Mesenchymal stem cell (in vitro differentiated cells and primary cell): ENCODE data around the gene SURF6.
"Not testable (repeated sequence)": the region's sequence is repeated elsewhere in the genome, so short reads cannot be mapped to it uniquely, and the experiment has no call there.

Experiments used
- DNase-seq: peaks from one replicate; pipeline ENCODE4 v3.0.0-alpha.2; 2013
- H2AFZ ChIP-seq: one replicate; pipeline ENCODE4 v1.6.1; 2013; ENCODE audit warnings: low read depth, mild to moderate bottlenecking, control low read depth, inconsistent platforms, low read length, moderate library complexity
- H2AK5ac ChIP-seq: 2 replicates; pipeline ENCODE4 v1.6.1; 2013; ENCODE audit warnings: low read length, moderate library complexity, mild to moderate bottlenecking, inconsistent platforms; ENCODE audit not compliant: severe bottlenecking
- H2BK120ac ChIP-seq: one replicate; pipeline ENCODE4 v1.6.1; 2013; ENCODE audit warnings: low read depth, mild to moderate bottlenecking, inconsistent platforms, low read length, moderate library complexity
- H2BK12ac ChIP-seq, 2 experiments: one replicate each; pipeline ENCODE4 v1.6.1; 2013; ENCODE audit warnings: inconsistent platforms in 2 of 2, low read length in 2 of 2, mild to moderate bottlenecking in 2 of 2, moderate library complexity in 2 of 2, control low read depth in 1 of 2
- H2BK15ac ChIP-seq: one replicate; pipeline ENCODE4 v1.6.1; 2013; ENCODE audit warnings: mild to moderate bottlenecking, low read depth, inconsistent platforms; ENCODE audit not compliant: poor library complexity, severe bottlenecking
- H2BK5ac ChIP-seq: 2 replicates; pipeline ENCODE4 v1.6.1; 2013; ENCODE audit warnings: low read depth, mild to moderate bottlenecking, low read length, control low read depth, inconsistent platforms; ENCODE audit not compliant: poor library complexity, severe bottlenecking
- H3K14ac ChIP-seq, 2 experiments: one replicate each; pipeline ENCODE4 v1.6.1; 2013; ENCODE audit warnings: inconsistent platforms in 2 of 2, low read length in 2 of 2, control low read depth in 1 of 2, mild to moderate bottlenecking in 1 of 2, moderate library complexity in 1 of 2
- H3K18ac ChIP-seq, 2 experiments: one replicate each; pipeline ENCODE4 v1.6.1; 2013; ENCODE audit warnings: inconsistent platforms in 2 of 2, low read length in 2 of 2, control low read depth in 1 of 2, low read depth in 1 of 2, mild to moderate bottlenecking in 1 of 2
- H3K23ac ChIP-seq, 2 experiments: one replicate each; pipeline ENCODE4 v1.6.1; 2013; ENCODE audit warnings: inconsistent platforms in 2 of 2, low read length in 2 of 2, mild to moderate bottlenecking in 2 of 2, moderate library complexity in 2 of 2, control low read depth in 1 of 2
- H3K27ac ChIP-seq: 2 replicates; pipeline ENCODE4 v1.5.1; 2013; ENCODE audit warnings: mild to moderate bottlenecking, moderate library complexity, low read length, control low read depth, inconsistent platforms; ENCODE audit not compliant: poor library complexity, severe bottlenecking
- H3K27me3 ChIP-seq, 2 experiments: 2 replicates each; pipeline versions ENCODE4 v1.6.1 to v1.7.0; 2013; ENCODE audit warnings: low read length in 2 of 2, mild to moderate bottlenecking in 2 of 2, moderate library complexity in 2 of 2, control low read depth in 1 of 2, inconsistent platforms in 1 of 2; ENCODE audit not compliant: control insufficient read depth in 1 of 2, insufficient read depth in 1 of 2
- H3K36me3 ChIP-seq, 2 experiments: 2 replicates each; pipeline versions ENCODE4 v1.6.1 to v1.7.0; 2013; ENCODE audit warnings: low read length in 2 of 2, control low read depth in 1 of 2, inconsistent platforms in 1 of 2, low read depth in 1 of 2, mild to moderate bottlenecking in 1 of 2; ENCODE audit not compliant: insufficient read depth in 2 of 2, control insufficient read depth in 1 of 2
- H3K4ac ChIP-seq, 2 experiments: one replicate each; pipeline ENCODE4 v1.6.1; 2013; ENCODE audit warnings: inconsistent platforms in 2 of 2, low read length in 2 of 2, mild to moderate bottlenecking in 2 of 2, moderate library complexity in 2 of 2, control low read depth in 1 of 2, low read depth in 1 of 2
- H3K4me1 ChIP-seq: 2 replicates; pipeline ENCODE4 v1.6.1; 2013; ENCODE audit warnings: low read depth, low read length, control low read depth; ENCODE audit not compliant: control insufficient read depth, insufficient read depth
- H3K4me2 ChIP-seq: 2 replicates; pipeline ENCODE4 v1.6.1; 2013; ENCODE audit warnings: low read length, mild to moderate bottlenecking, inconsistent platforms; ENCODE audit not compliant: poor library complexity, severe bottlenecking
- H3K4me3 ChIP-seq, 2 experiments: 2 replicates each; pipeline versions ENCODE4 v1.5.1 to v1.7.0; 2013; ENCODE audit warnings: low read length in 2 of 2, mild to moderate bottlenecking in 2 of 2, control low read depth in 1 of 2, low read depth in 1 of 2; ENCODE audit not compliant: insufficient read depth in 1 of 2
- H3K79me1 ChIP-seq: replicated peaks from 2 replicates; pipeline ENCODE4 v1.6.1; 2013; ENCODE audit warnings: mild to moderate bottlenecking, control low read depth, low read length, inconsistent platforms; ENCODE audit not compliant: poor library complexity, severe bottlenecking
- H3K9ac ChIP-seq: 2 replicates; pipeline ENCODE4 v1.7.0; 2013; ENCODE audit warnings: mild to moderate bottlenecking, low read length, moderate library complexity
- H3K9me3 ChIP-seq: 2 replicates; pipeline ENCODE4 v1.7.0; 2013; ENCODE audit warnings: mild to moderate bottlenecking, low read length; ENCODE audit not compliant: control insufficient read depth
- H4K8ac ChIP-seq: one replicate; pipeline ENCODE4 v1.6.1; 2013; ENCODE audit warnings: inconsistent platforms, mild to moderate bottlenecking, low read length, moderate library complexity
- H4K91ac ChIP-seq: one replicate; pipeline ENCODE4 v1.6.1; 2013; ENCODE audit warnings: mild to moderate bottlenecking, low read length, inconsistent platforms
- WGBS: methylation state at CpG from one replicate; pipeline ENCODE4 v1.1.7; 2013; ENCODE audit warnings: mixed read lengths; 5-methylcytosine and 5-hydroxymethylcytosine counted together

The SURF6 gene

DNA sequence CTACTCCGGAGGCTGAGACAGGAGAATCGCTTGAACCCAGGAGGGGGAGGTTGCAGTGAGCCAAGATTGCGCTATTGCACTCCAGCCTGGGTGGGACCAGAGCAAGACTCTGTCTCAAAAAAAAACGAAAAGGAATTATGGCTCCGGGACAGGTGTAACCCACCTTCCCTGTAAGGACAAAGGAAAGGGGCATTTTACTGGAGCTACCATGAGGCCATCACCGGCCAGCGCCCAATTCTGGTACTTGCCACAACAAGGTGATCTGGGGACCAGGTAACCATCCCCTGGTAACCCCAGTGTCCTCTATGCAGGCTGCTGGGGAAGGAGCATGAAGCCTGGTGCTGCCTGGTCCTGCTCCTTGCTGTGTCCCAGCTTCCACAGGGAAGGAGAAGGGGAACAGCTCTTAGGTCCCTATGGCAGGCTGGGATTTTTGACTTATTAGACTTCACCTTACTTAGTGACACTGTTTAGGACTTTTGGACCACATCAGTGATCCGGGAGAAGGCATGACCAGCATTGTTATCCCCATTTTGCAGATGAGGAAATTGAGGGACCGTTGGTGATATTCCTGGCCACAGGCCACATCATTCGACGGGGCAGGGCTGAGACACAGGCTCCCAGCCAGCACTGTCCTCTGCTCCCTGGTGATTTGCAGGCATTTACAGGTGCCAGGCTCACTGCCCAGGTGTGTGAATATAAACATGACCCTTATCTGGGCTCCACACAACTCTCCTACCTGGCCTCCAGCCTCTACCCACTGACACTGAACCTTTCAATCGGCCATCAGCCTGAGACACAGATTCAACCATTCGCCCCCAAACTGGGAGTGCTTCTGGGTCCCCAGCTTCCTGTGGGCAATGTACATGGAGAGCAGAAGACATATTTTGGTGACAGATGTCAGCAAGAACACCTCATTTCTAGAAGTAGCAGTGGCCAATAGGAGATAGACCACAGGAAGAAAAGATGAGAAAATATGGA, 34.4 kb downstream of the SURF6 start:
- H2BK5ac ChIP-seq = no peak overlapping the region
- H2AFZ ChIP-seq = no peak overlapping the region
- no peak overlapping the region for H3K14ac ChIP-seq
- H2BK15ac ChIP-seq = no peak overlapping the region
- H3K18ac ChIP-seq = no peak overlapping the region
- no peak for DNase-seq
- no peak overlapping the region for H3K4me2 ChIP-seq
- H3K4ac ChIP-seq = no peak overlapping the region
- H2BK12ac ChIP-seq = no peak overlapping the region
- H3K79me1 ChIP-seq = no peaks in the 10 kb centered on the region
- H3K9me3 ChIP-seq = no peaks in the 10 kb centered on the region
- H3K36me3 ChIP-seq = no peaks in the 10 kb centered on the region
- peaks cover 9% of the 10 kb centered on the region for H3K4me1 ChIP-seq
- no peak overlapping the region for H3K4me3 ChIP-seq
- no peak overlapping the region for H2BK120ac ChIP-seq
- peaks cover 6 to 58% of the 10 kb centered on the region in 2 experiments for H3K27me3 ChIP-seq
- H3K27ac ChIP-seq = no peak overlapping the region
- H4K8ac ChIP-seq = no peak overlapping the region
- H3K9ac ChIP-seq = no peak overlapping the region
- H2AK5ac ChIP-seq = no peak overlapping the region
- 87% methylated on average over 13 of the region's 13 CpGs for WGBS
- H4K91ac ChIP-seq = no peak overlapping the region
- no peak overlapping the region for H3K23ac ChIP-seq

- H3K14ac ChIP-seq, H3K79me1 ChIP-seq, H2AK5ac ChIP-seq, H3K4ac ChIP-seq, H3K36me3 ChIP-seq, DNase-seq, H3K9me3 ChIP-seq, H3K4me2 ChIP-seq, H3K18ac ChIP-seq, H3K9ac ChIP-seq, H3K23ac ChIP-seq, H3K27ac ChIP-seq, H3K4me3 ChIP-seq, H3K4me1 ChIP-seq, H2BK15ac ChIP-seq, H2BK120ac ChIP-seq, H2AFZ ChIP-seq, H2BK12ac ChIP-seq, H4K91ac ChIP-seq, H4K8ac ChIP-seq, H2BK5ac ChIP-seq: not testable (repeated sequence)
- peaks cover 6 to 52% of the 10 kb centered on the region in 2 experiments for H3K27me3 ChIP-seq
- 91% methylated on average over 16 of the region's 16 CpGs for WGBS
Observed at GRCh38 chr9:133299996-133300395, 36.0 kb downstream of the SURF6 start.

DNA sequence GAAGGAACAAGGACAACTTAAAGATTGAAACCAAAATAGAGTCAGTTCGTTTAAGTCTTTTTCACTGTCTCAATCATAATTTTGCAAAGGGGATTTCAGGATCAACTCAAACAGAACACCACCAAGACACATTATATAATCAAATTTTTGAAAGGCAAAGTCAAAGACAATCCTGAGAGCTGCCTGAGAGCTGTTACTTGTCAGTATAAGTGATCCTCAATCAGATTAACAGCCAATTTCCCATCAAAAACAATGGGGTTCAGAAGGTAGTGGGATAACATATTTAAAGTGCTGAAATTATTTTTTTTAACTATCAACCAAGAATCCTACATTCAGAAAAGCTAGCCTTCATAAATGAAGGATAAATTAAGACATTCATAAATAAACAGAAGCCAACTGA, 41.7 kb downstream of the SURF6 start:
- Histone ChIP-seq H2AK5ac (no peak overlapping the region), H4K8ac (no peak overlapping the region), H3K23ac (no peak overlapping the region), H3K18ac (no peak overlapping the region), H3K4me1 (no peaks in the 10 kb centered on the region), H3K36me3 (no peaks in the 10 kb centered on the region), H2BK12ac (no peak overlapping the region), H3K9me3 (peaks cover 36% of the 10 kb centered on the region), H3K4me2 (no peak overlapping the region), H2BK15ac (no peak overlapping the region), H2BK5ac (no peak overlapping the region), H3K14ac (no peak overlapping the region), H3K4ac (no peak overlapping the region), H2AFZ (no peak overlapping the region), H3K27me3 (peaks cover 3 to 22% of the 10 kb centered on the region in 2 experiments), H3K79me1 (no peaks in the 10 kb centered on the region), H4K91ac (no peak overlapping the region), H2BK120ac (no peak overlapping the region), H3K4me3 (no peak overlapping the region), H3K9ac (no peak overlapping the region), H3K27ac (no peak overlapping the region)
- no peak for DNase-seq
- 88% methylated on average over 1 of the region's 1 CpG for WGBS

DNA sequence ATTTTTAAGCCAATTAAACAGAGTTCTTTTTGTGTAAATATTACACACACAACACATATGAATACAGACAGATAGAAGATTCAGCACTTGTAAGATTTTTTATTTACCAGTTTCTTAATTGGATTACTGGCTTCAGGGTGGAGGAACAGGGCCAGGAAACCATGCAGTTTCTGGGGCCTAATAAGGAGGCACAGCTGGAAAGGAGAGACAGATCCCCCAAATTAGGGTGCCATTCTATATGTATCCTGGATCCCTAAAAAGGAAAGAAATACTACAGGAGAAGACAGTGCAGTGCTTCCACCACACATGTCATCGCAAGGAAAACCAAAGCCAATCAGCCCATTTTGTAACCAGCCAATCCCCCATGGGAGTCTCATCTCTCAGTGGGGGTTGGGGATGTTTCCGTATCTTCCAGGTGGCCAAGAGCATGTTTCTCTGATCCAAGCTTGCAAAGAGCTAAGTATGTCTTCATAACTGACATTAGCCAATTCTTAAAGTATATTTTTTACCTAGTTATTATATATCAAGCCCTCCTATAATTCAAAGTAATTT, 45.2 kb downstream of the SURF6 start:
- H3K9me3 ChIP-seq = peaks cover 41% of the 10 kb centered on the region
- no peak overlapping the region for H3K14ac ChIP-seq
- no peaks in the 10 kb centered on the region for H3K79me1 ChIP-seq
- H2AFZ ChIP-seq = no peak overlapping the region
- no peak overlapping the region for H3K4me2 ChIP-seq
- no peak overlapping the region for H3K4me3 ChIP-seq
- H4K8ac ChIP-seq = no peak overlapping the region
- peaks cover 0 to 11% of the 10 kb centered on the region in 2 experiments for H3K27me3 ChIP-seq
- no peak overlapping the region for H2BK120ac ChIP-seq
- DNase-seq = no peak
- no peak overlapping the region for H3K4ac ChIP-seq
- WGBS = 100% methylated on average over 1 of the region's 2 CpGs
- no peak overlapping the region for H3K18ac ChIP-seq
- H3K27ac ChIP-seq = no peak overlapping the region
- no peaks in the 10 kb centered on the region for H3K36me3 ChIP-seq
- H3K23ac ChIP-seq = no peak overlapping the region
- no peak overlapping the region for H2BK12ac ChIP-seq
- no peak overlapping the region for H2BK15ac ChIP-seq
- H4K91ac ChIP-seq = no peak overlapping the region
- no peak overlapping the region for H2BK5ac ChIP-seq
- no peak overlapping the region for H2AK5ac ChIP-seq
- no peaks in the 10 kb centered on the region for H3K4me1 ChIP-seq
- no peak overlapping the region for H3K9ac ChIP-seq
